Measurements from ENCODE around the gene ZBED4. TPM values are rescaled to one million over a fixed set of nuclear protein-coding genes. Genes with fewer than 3 reads are reported as not detected.

ZBED4 gene
- total RNA-seq, 1 donor from 2014 or later, result 9.1 TPM

GRCh38 chr22:49922484-49922883 is 68.8 kb downstream of the ZBED4 start:
- Histone ChIP-seq H3K4me3 (no peak overlapping the region), H3K27me3 (no peaks in the 10 kb centered on the region), H3K27ac (no peak overlapping the region), H3K36me3 (peaks cover 0 to 31% of the 10 kb centered on the region in 2 donors), H3K4me1 (peaks cover 13% of the 10 kb centered on the region), H3K9me3 (no peaks in the 10 kb centered on the region)
- intact Hi-C loops (cut with DNase I), result loop anchor here (10.0 kb wide), 1 partner anchor 272 kb away; no protein-coding TSS in a partner anchor
- no peak for TF ChIP-seq CTCF (IDR thresholded peaks at IDR 0.05)
- TF ChIP-seq POLR2AphosphoS5 (IDR thresholded peaks at IDR 0.05; ENCODE audit: insufficient read depth in 1 of 2, low read depth in 1 of 2), result no peak
- no peak for TF ChIP-seq POLR2A (IDR thresholded peaks at IDR 0.05)
- no peak for DNase-seq (ENCODE audit: extremely low spot score in 2 of 2)

- TF ChIP-seq POLR2AphosphoS5 (IDR thresholded peaks at IDR 0.05; ENCODE audit: insufficient read depth in 1 of 2, low read depth in 1 of 2) (no peak), POLR2A (IDR thresholded peaks at IDR 0.05) (no peak)
- H3K4me3 ChIP-seq, result no peak overlapping the region
- no peaks in the 10 kb centered on the region for H3K27me3 ChIP-seq
- H3K9me3 ChIP-seq, result no peaks in the 10 kb centered on the region
- peaks cover 10% of the 10 kb centered on the region for H3K4me1 ChIP-seq
- H3K27ac ChIP-seq, result no peak overlapping the region
- DNase-seq (ENCODE audit: extremely low spot score in 2 of 2), result no peak
- peaks cover 0 to 31% of the 10 kb centered on the region in 2 donors for H3K36me3 ChIP-seq
- intact Hi-C loops (cut with DNase I), result loop anchor here (10.0 kb wide), 1 partner anchor 272 kb away; no protein-coding TSS in a partner anchor
These were observed 69.3 kb downstream of the ZBED4 start for GRCh38 chr22:49922926-49923325.

- no peak overlapping the region for H3K4me3 ChIP-seq
- no peaks in the 10 kb centered on the region for H3K9me3 ChIP-seq
- TF ChIP-seq POLR2A (IDR thresholded peaks at IDR 0.05) (no peak), POLR2AphosphoS5 (IDR thresholded peaks at IDR 0.05; ENCODE audit: insufficient read depth in 1 of 2, low read depth in 1 of 2) (no peak), CTCF (IDR thresholded peaks at IDR 0.05) (no peak)
- peaks cover 0 to 31% of the 10 kb centered on the region in 2 donors for H3K36me3 ChIP-seq
- H3K27me3 ChIP-seq, result no peaks in the 10 kb centered on the region
- H3K4me1 ChIP-seq, result peaks cover 10% of the 10 kb centered on the region
- H3K27ac ChIP-seq, result no peak overlapping the region
- intact Hi-C loops (cut with DNase I), result loop anchor here (10.0 kb wide), 1 partner anchor 271 kb away; no protein-coding TSS in a partner anchor
- no peak for DNase-seq (ENCODE audit: extremely low spot score in 2 of 2)
These were observed 69.8 kb downstream of the ZBED4 start for GRCh38 chr22:49923445-49923844.

- DNase-seq (ENCODE audit: extremely low spot score in 2 of 2), result no peak
- Histone ChIP-seq H3K4me3 (no peak overlapping the region), H3K36me3 (peaks cover 0 to 31% of the 10 kb centered on the region in 2 donors), H3K27me3 (no peaks in the 10 kb centered on the region), H3K9me3 (no peaks in the 10 kb centered on the region), H3K27ac (no peak overlapping the region), H3K4me1 (peaks cover 9% of the 10 kb centered on the region)
- intact Hi-C loops (cut with DNase I), result loop anchor here (10.0 kb wide), 1 partner anchor 271 kb away; no protein-coding TSS in a partner anchor
- TF ChIP-seq CTCF (IDR thresholded peaks at IDR 0.05), result no peak
- no peak for TF ChIP-seq POLR2AphosphoS5 (IDR thresholded peaks at IDR 0.05; ENCODE audit: insufficient read depth in 1 of 2, low read depth in 1 of 2)
- no peak for TF ChIP-seq POLR2A (IDR thresholded peaks at IDR 0.05)
These were observed 70.6 kb downstream of the ZBED4 start for GRCh38 chr22:49924113-49924833.

- H3K36me3 ChIP-seq, result peaks cover 0 to 26% of the 10 kb centered on the region in 2 donors
- intact Hi-C loops (cut with DNase I), result loop anchor here (10.0 kb wide), 1 partner anchor 269 kb away; no protein-coding TSS in a partner anchor
- no peaks in the 10 kb centered on the region for H3K9me3 ChIP-seq
- no peak overlapping the region for H3K27ac ChIP-seq
- TF ChIP-seq POLR2AphosphoS5 (IDR thresholded peaks at IDR 0.05; ENCODE audit: insufficient read depth in 1 of 2, low read depth in 1 of 2) (no peak), POLR2A (IDR thresholded peaks at IDR 0.05) (peak in 1 of 2 donors; percentile 3)
- DNase-seq (ENCODE audit: extremely low spot score in 2 of 2), result no peak
- peaks cover 14% of the 10 kb centered on the region for H3K4me1 ChIP-seq
- no peaks in the 10 kb centered on the region for H3K27me3 ChIP-seq
- no peak overlapping the region for H3K4me3 ChIP-seq
These were observed 72.0 kb downstream of the ZBED4 start for GRCh38 chr22:49925525-49926128.
